Stimulated activated CD8-positive, alpha-beta memory T cell treated with anti-CD3 and anti-CD28 coated beads, Interleukin-4, amount 100 ng/mL, for 1 hour (primary cell): ENCODE measurements around the gene PLA2G4E.

Source experiments
- DNase-seq, 2 donors: peaks; one replicate each; pipeline ENCODE4 v3.0.0-alpha.2; 2020; ENCODE audit warnings: low read depth in 2 of 2, low spot score in 1 of 2

Gene PLA2G4E

GRCh38 chr15:41957021-41957897 lies 63.6 kb downstream of the PLA2G4E start:
- DNase-seq = no peak

- DNase-seq = no peak
These were observed 64.9 kb downstream of the PLA2G4E start for GRCh38 chr15:41955807-41956525.

- DNase-seq = no peak
These were observed 65.7 kb downstream of the PLA2G4E start for GRCh38 chr15:41955100-41955499.

- no peak for DNase-seq
These were observed 66.8 kb downstream of the PLA2G4E start for GRCh38 chr15:41954036-41954435.

- no peak for DNase-seq
These were observed 68.8 kb downstream of the PLA2G4E start for GRCh38 chr15:41952013-41952563.

- DNase-seq = no peak
These were observed 69.3 kb downstream of the PLA2G4E start for GRCh38 chr15:41951571-41951970.

GRCh38 chr15:41950489-41950888 lies 70.4 kb downstream of the PLA2G4E start:
- no peak for DNase-seq

- no peak for DNase-seq
These were observed 70.7 kb downstream of the PLA2G4E start for GRCh38 chr15:41950127-41950483.

GRCh38 chr15:41949401-41950126 lies 71.3 kb downstream of the PLA2G4E start:
- DNase-seq = no peak

- no peak for DNase-seq
These were observed 72.4 kb downstream of the PLA2G4E start for GRCh38 chr15:41948490-41948889.

GRCh38 chr15:41946970-41947369 lies 73.9 kb downstream of the PLA2G4E start:
- no peak for DNase-seq

GRCh38 chr15:41945731-41946130 lies 75.1 kb downstream of the PLA2G4E start:
- no peak for DNase-seq

GRCh38 chr15:41945221-41945620 lies 75.6 kb downstream of the PLA2G4E start:
- DNase-seq = no peak

- DNase-seq = no peak
These were observed 76.4 kb downstream of the PLA2G4E start for GRCh38 chr15:41944313-41944940.

- no peak for DNase-seq
These were observed 77.1 kb downstream of the PLA2G4E start for GRCh38 chr15:41943543-41944312.

GRCh38 chr15:41942886-41943285 lies 78.0 kb downstream of the PLA2G4E start:
- no peak for DNase-seq

- no peak for DNase-seq
These were observed 79.0 kb downstream of the PLA2G4E start for GRCh38 chr15:41941644-41942415.

- no peak for DNase-seq
These were observed 80.4 kb downstream of the PLA2G4E start for GRCh38 chr15:41940441-41940857.

GRCh38 chr15:41939986-41940385 lies 80.9 kb downstream of the PLA2G4E start:
- DNase-seq = no peak

GRCh38 chr15:41937568-41937923 lies 83.3 kb downstream of the PLA2G4E start:
- DNase-seq = no peak
